ENCODE measurements around the gene TAF1.
A peak's percentile ranks its signal among the peaks of the same experiment; 100 is the strongest.
"Not testable (repeated sequence)": the region's sequence is repeated elsewhere in the genome, so short reads cannot be mapped to it uniquely, and the experiment has no call there.

TAF1 gene

GRCh38 chrX:71365875-71366673 lies at the start of gene TAF1:
TSS of gene TAF1 (plus strand) at chrX:71366357. CDS start at chrX:71366375, 18 bp downstream.
- peak; percentile 96 for DNase-seq

- not testable (repeated sequence) for DNase-seq
Observed at GRCh38 chrX:71316959-71317358, 49.2 kb upstream of the TAF1 start.

- no peak for DNase-seq
Observed at GRCh38 chrX:71320126-71320525, 46.0 kb upstream of the TAF1 start.

- DNase-seq, result no peak
Observed at GRCh38 chrX:71321731-71322130, 44.4 kb upstream of the TAF1 start.

- not testable (repeated sequence) for DNase-seq
Observed at GRCh38 chrX:71324452-71324851, 41.7 kb upstream of the TAF1 start.

- no peak for DNase-seq
Observed at GRCh38 chrX:71326394-71326793, 39.8 kb upstream of the TAF1 start.

GRCh38 chrX:71349151-71349665 lies 16.9 kb upstream of the TAF1 start:
- DNase-seq, result not testable (repeated sequence)

GRCh38 chrX:71349867-71350266 lies 16.3 kb upstream of the TAF1 start:
- not testable (repeated sequence) for DNase-seq

GRCh38 chrX:71352439-71352838 lies 13.7 kb upstream of the TAF1 start:
- DNase-seq, result not testable (repeated sequence)

GRCh38 chrX:71364221-71364620 lies 1.9 kb upstream of the TAF1 start:
- DNase-seq, result no peak

GRCh38 chrX:71365356-71365874 lies 742 bp upstream of the TAF1 start:
- DNase-seq, result no peak

- peak; percentile 27 for DNase-seq
Observed at GRCh38 chrX:71366674-71367256, 608 bp downstream of the TAF1 start.

GRCh38 chrX:71367396-71367795 lies 1.2 kb downstream of the TAF1 start:
- DNase-seq, result peak; percentile 8

GRCh38 chrX:71372388-71372787 lies 6.2 kb downstream of the TAF1 start:
- no peak for DNase-seq

GRCh38 chrX:71378732-71379131 lies 12.6 kb downstream of the TAF1 start:
- DNase-seq, result no peak

- not testable (repeated sequence) for DNase-seq
Observed at GRCh38 chrX:71391725-71392124, 25.6 kb downstream of the TAF1 start.

GRCh38 chrX:71393919-71394318 lies 27.8 kb downstream of the TAF1 start:
- DNase-seq, result no peak

- no peak for DNase-seq
Observed at GRCh38 chrX:71396576-71396975, 30.4 kb downstream of the TAF1 start.

- DNase-seq, result no peak
Observed at GRCh38 chrX:71400710-71401109, 34.6 kb downstream of the TAF1 start.

GRCh38 chrX:71416260-71416659 lies 50.1 kb downstream of the TAF1 start:
- DNase-seq, result not testable (repeated sequence)

GRCh38 chrX:71420686-71421085 lies 54.5 kb downstream of the TAF1 start:
- DNase-seq, result no peak

- no peak for DNase-seq
Observed at GRCh38 chrX:71432733-71433132, 66.6 kb downstream of the TAF1 start.

- DNase-seq, result no peak
Observed at GRCh38 chrX:71438750-71439149, 72.6 kb downstream of the TAF1 start.

GRCh38 chrX:71439420-71439819 lies 73.3 kb downstream of the TAF1 start:
- DNase-seq, result no peak
